ENCODE data around the gene HOMER1. TPM values are rescaled to one million over a fixed set of nuclear protein-coding genes. Genes with fewer than 3 reads are reported as not detected.

Gene HOMER1
- total RNA-seq, 2 donors from 2014 or later, result 1.6 to 11.9 TPM

DNA sequence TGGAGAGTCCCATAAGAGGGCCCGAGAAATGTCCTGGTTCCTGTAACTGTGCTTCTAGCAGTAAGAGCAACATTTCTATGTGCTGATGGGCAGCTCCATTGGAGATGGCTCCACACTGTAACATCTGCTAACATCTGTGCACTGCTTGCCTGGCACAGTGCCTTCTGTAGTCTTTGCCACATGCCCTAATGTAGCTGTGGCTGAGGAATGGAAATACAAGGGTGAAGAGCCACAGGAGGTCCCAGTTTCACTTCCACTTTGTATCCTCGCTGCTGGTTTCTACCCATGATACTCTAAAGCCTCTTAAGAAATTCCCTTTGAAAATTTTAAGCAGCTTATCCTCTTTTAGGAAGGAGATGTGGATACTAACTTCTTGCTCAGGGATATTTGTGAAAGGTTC is 97.4 kb downstream of the HOMER1 start:
- peak in 1 of 4 donors; percentile 3 for DNase-seq
- H3K9me3 ChIP-seq, result no peaks in the 10 kb centered on the region
- H3K4me1 ChIP-seq, result no peaks in the 10 kb centered on the region
- no peaks in the 10 kb centered on the region for H3K27me3 ChIP-seq
- no peak for ATAC-seq
- intact Hi-C loops (cut with DNase I), result no loop called here
- WGBS, 2 donors, result 91 to 93% methylated on average over 2 of the region's 2 CpGs
- TF ChIP-seq POLR2A (IDR thresholded peaks at IDR 0.05), result no peak
- no peak for TF ChIP-seq CTCF (IDR thresholded peaks at IDR 0.05)
- no peak overlapping the region for H3K4me3 ChIP-seq
- H3K36me3 ChIP-seq (replicated peaks in 1 of 2; ENCODE audit: insufficient read depth in 1 of 2, low read depth in 2 of 2), result no peaks in the 10 kb centered on the region
- no peak overlapping the region for H3K27ac ChIP-seq

GRCh38 chr5:79413112-79413511 is 100.8 kb downstream of the HOMER1 start:
- H3K4me3 ChIP-seq, result no peak overlapping the region
- DNase-seq (no peak), ATAC-seq (no peak)
- H3K27me3 ChIP-seq, result no peaks in the 10 kb centered on the region
- H3K36me3 ChIP-seq (replicated peaks in 1 of 2; ENCODE audit: insufficient read depth in 1 of 2, low read depth in 2 of 2), result no peaks in the 10 kb centered on the region
- intact Hi-C loops (cut with DNase I), result no loop called here
- TF ChIP-seq CTCF (IDR thresholded peaks at IDR 0.05) (no peak), POLR2A (IDR thresholded peaks at IDR 0.05) (no peak)
- H3K4me1 ChIP-seq, result no peaks in the 10 kb centered on the region
- no peak overlapping the region for H3K27ac ChIP-seq
- H3K9me3 ChIP-seq, result no peaks in the 10 kb centered on the region

GRCh38 chr5:79408028-79408427 is 105.9 kb downstream of the HOMER1 start:
- no peak for TF ChIP-seq POLR2A (IDR thresholded peaks at IDR 0.05)
- TF ChIP-seq CTCF (IDR thresholded peaks at IDR 0.05), result no peak
- H3K36me3 ChIP-seq (replicated peaks in 1 of 2; ENCODE audit: insufficient read depth in 1 of 2, low read depth in 2 of 2), result no peaks in the 10 kb centered on the region
- ATAC-seq (no peak), DNase-seq (no peak)
- H3K27ac ChIP-seq, result no peak overlapping the region
- no peaks in the 10 kb centered on the region for H3K27me3 ChIP-seq
- no peaks in the 10 kb centered on the region for H3K4me1 ChIP-seq
- no peak overlapping the region for H3K4me3 ChIP-seq
- intact Hi-C loops (cut with DNase I), result no loop called here
- H3K9me3 ChIP-seq, result no peaks in the 10 kb centered on the region

DNA sequence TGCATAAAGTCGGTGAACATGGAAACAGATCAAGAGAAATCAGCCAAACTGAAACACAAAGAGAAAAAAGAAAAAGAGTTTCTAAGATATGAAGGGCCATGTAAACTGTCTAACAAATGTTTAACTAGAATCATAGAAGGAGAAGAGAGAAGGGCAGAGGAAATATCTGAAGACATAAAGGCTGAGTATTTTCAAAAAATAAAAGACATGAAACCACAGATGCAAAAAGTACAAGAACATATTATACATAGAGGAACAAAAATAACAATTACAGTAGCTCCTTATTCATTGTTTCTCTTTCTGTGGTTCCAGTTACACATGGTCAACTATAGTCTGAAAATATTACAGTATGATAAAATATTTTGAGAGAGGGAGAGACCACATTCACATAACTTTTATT is 106.3 kb downstream of the HOMER1 start:
- 90 to 93% methylated on average over 1 of the region's 1 CpG for WGBS, 2 donors
- ATAC-seq (no peak), DNase-seq (no peak)
- H3K27me3 ChIP-seq, result no peaks in the 10 kb centered on the region
- TF ChIP-seq POLR2A (IDR thresholded peaks at IDR 0.05) (no peak), CTCF (IDR thresholded peaks at IDR 0.05) (no peak)
- no peak overlapping the region for H3K4me3 ChIP-seq
- H3K36me3 ChIP-seq (replicated peaks in 1 of 2; ENCODE audit: insufficient read depth in 1 of 2, low read depth in 2 of 2), result no peaks in the 10 kb centered on the region
- H3K27ac ChIP-seq, result no peak overlapping the region
- H3K9me3 ChIP-seq, result no peaks in the 10 kb centered on the region
- intact Hi-C loops (cut with DNase I), result no loop called here
- no peaks in the 10 kb centered on the region for H3K4me1 ChIP-seq

DNA sequence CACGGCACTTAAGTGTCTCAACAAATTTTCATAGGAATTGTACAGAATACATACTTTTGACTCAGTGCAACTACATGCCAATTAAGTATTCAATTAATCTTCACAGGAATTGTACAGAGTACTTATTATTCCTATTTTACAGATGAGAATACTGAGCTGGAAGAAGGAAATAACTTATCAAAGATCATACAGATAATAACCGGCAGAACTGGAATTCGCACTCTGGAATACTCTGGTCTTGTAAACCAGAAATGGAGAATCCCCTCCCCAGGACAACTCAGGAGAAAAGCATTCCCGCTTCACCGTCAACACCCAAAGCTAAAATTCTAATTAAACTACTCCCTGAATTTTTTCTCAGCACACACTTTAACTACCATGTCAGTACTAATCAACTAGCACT is 112.7 kb downstream of the HOMER1 start:
- TF ChIP-seq POLR2A (IDR thresholded peaks at IDR 0.05), result no peak
- TF ChIP-seq CTCF (IDR thresholded peaks at IDR 0.05), result no peak
- WGBS, 2 donors, result 79 to 88% methylated on average over 5 of the region's 5 CpGs
- Histone ChIP-seq H3K27ac (no peak overlapping the region), H3K36me3 (replicated peaks in 1 of 2; ENCODE audit: insufficient read depth in 1 of 2, low read depth in 2 of 2) (no peaks in the 10 kb centered on the region), H3K27me3 (no peaks in the 10 kb centered on the region), H3K4me1 (no peaks in the 10 kb centered on the region), H3K4me3 (no peak overlapping the region), H3K9me3 (no peaks in the 10 kb centered on the region)
- intact Hi-C loops (cut with DNase I), result no loop called here
- ATAC-seq, result no peak
- DNase-seq, result no peak
